NCI-H69 (cell line): ENCODE results near the gene SCAMP2.

ENCODE experiments used
- DNase-seq: peaks from one replicate; lab custom pipeline; 2025; lab: John Stamatoyannopoulos, UW

The SCAMP2 gene

DNA sequence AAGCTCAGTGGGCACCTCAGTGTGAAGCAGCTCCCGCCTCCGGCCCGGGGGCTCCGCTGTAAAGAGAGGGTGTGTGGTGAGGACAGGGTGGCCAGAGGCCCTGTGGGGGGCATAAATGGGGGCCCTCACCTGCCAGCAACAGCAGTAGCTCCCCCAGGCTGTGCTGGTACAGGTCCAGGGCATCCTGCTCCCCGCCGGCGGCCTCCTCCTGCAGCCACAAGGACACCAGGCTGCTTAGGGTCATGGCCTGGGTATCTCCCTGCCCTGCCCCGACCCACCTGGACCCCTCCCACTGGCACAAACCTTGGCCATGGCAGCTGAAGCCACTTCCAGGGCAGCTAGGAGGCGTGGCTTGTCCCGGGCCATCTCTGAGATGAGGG is 35.0 kb downstream of the SCAMP2 start:
- DNase-seq: no peak

- no peak for DNase-seq
Observed at GRCh38 chr15:74837482-74838136, 35.6 kb downstream of the SCAMP2 start.

DNA sequence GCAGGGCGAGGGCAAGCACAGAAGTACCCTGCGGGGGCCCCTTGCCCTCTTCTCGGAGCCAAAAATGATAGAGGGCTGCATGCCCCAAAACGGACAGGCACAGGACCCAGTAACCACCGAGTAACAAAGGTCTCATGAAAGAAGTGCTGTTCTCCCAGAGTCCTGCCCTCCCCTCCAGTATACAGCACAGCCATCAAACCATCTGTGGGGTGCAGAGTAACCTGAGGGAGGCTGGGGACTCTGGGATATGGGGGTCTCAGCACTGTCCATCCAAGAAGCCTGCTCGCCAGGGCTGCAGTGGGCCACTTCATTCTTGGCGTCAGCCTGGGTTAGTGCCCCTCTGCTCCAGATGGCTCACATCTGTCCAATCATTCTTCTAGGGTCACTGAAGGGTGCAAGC is 36.3 kb downstream of the SCAMP2 start:
- DNase-seq: no peak

GRCh38 chr15:74835312-74835823 is 37.8 kb downstream of the SCAMP2 start:
- DNase-seq: peak; percentile 57

- DNase-seq: peak; percentile 24
Observed at GRCh38 chr15:74833376-74834107, 39.6 kb downstream of the SCAMP2 start.

DNA sequence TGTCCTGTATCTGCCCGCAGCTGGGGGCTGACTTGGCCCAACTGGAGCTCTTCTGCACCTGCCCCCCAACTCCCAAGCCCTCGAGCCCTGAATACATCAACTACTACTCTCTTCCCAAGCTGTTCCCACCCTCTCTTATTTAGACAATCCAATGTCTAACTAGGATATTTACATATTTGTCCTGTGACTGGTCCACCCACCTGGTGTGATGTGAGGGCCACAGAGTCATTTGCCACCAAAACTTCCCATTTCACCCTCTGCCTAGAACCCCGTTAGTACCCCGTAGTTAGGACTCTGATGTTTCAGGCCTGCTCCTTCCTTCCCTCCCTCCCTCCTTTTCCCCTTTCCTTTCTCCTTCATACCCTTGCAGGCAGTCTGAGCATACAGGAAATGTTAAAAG is 40.3 kb downstream of the SCAMP2 start:
- DNase-seq: no peak

- no peak for DNase-seq
Observed at GRCh38 chr15:74831813-74832495, 41.2 kb downstream of the SCAMP2 start.

- DNase-seq: peak; percentile 14
Observed at GRCh38 chr15:74830868-74831267, 42.3 kb downstream of the SCAMP2 start.

- DNase-seq: no peak
Observed at GRCh38 chr15:74829991-74830390, 43.2 kb downstream of the SCAMP2 start.

DNA sequence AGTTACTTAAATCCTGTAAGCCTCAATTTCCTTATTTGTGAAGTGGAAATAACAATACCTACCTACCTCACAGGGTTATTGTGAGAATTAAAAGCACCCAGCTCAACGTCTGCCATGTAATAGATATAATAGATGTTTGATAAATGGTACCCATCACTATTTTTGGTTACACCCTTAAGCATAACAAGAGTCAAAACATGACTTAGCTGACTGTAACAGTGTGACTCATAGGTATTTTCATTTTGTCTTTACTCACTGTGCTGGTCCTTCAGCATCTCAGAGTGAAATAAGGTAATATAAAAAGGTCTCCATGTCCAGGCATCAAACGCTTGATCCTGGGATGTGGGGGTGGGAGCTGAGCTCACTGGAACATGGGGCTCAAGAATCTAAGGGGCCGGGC is 43.7 kb downstream of the SCAMP2 start:
- no peak for DNase-seq

- DNase-seq: peak; percentile 66
Observed at GRCh38 chr15:74828835-74829234, 44.3 kb downstream of the SCAMP2 start.

GRCh38 chr15:74827614-74828013 is 45.6 kb downstream of the SCAMP2 start:
- DNase-seq: no peak

DNA sequence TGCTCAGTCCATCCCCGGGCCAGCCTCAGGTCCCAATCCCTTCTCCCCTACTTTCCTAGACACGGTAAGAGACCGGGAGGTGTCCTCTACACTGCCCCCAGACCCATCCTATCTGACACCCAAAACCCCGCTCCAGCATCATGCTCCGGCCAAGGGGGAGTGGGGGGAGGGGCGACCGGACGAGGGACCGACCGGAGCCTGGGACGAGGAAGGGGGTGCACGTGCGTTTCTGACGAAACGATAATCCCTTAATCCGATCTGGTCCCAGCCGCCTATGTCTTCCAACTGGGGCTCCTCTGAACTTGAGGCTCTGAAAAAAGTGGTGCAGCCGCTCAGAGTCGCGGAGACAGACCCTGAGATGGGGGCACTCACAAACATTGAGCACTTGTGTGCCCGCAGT is 46.2 kb downstream of the SCAMP2 start:
- DNase-seq: no peak

DNA sequence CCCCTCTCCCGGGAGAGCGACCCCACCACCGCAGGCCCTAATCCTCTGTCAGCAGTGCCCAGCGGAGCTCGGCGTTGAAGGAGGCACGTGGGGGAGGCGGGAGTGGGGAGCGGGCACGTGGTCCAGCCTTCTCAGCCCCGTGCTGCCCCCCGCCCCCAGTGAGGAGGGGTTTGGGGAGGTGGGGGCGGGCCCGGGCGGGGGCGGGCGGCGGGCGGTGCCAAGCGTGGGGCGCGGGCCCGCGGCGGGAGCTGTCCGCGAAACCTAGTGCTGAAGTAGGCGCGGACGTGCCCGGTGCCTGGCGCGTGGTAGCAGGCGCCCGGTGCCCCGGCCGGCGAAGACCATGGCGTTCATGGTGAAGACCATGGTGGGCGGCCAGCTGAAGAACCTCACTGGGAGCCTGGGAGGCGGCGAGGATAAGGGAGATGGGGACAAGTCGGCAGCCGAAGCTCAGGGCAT is 46.8 kb downstream of the SCAMP2 start, which contains the start of gene CPLX3:
Gene CPLX3, plus strand, starts transcription at position 264 of the 456 bp plus-strand sequence. Its CDS starts 77 bp downstream, at position 341.
- DNase-seq: peak; percentile 14

- no peak for DNase-seq
Observed at GRCh38 chr15:74825866-74826265, 47.3 kb downstream of the SCAMP2 start.

DNA sequence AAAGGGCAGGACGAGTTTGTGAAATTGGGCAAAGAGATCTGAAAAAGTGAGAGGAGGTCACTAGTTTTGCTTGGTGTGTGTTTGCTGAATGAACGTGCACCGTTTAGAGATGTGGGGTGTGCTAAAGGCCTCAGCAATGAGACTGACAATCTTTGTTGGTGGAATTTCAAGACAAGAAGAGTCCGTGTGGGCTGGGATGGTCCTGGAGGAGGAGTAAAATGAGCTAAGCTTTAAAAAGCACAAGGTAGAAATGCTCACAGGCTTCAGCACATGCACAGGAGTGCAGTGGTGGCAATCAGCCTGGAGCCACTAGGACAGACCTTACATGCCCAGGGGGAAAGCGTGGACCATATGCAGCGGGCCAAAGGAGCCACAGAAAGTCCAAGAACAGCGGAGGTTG is 48.2 kb downstream of the SCAMP2 start:
- DNase-seq: no peak

DNA sequence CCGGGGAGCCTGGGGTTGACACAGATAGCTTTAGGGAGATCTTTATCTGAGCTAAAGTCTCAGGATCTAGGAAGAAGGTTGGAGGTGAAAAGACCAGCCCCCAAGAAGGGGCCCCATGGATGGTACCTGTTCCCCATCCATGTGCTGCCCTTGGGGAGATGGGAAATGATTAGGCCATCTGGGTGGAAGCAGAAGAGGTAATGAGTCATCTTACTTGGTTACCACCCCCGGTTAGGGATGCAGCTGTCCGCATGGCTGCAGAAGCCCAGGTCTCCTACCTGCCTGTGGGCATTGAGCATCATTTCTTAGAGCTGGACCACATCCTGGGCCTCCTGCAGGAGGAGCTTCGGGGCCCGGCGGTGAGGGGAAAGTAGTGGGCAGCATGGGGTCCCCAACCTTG is 49.8 kb downstream of the SCAMP2 start:
- peak; percentile 53 for DNase-seq

DNA sequence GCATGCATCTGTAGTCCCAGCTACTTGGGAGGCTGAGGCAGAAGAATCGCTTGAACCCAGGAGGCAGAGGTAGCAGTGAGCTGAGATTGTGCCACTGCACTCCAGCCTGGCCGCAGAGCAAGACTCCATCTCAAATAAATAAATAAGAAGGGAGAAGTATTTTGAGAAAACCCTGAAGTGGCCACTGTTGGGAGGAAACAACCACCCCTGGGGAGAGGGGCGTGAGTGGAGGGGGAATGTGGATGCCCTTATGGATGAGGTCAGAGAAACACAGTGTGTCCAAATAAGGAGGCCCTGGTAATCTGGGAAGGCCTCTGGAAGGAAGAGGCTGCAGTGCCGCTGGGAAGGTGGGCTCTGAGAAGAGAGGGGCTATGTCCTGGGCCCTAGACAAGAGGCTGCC is 50.9 kb downstream of the SCAMP2 start:
- DNase-seq: no peak

GRCh38 chr15:74821790-74822158 is 51.4 kb downstream of the SCAMP2 start:
- no peak for DNase-seq

GRCh38 chr15:74821091-74821789 is 51.9 kb downstream of the SCAMP2 start:
- peak; percentile 86 for DNase-seq

DNA sequence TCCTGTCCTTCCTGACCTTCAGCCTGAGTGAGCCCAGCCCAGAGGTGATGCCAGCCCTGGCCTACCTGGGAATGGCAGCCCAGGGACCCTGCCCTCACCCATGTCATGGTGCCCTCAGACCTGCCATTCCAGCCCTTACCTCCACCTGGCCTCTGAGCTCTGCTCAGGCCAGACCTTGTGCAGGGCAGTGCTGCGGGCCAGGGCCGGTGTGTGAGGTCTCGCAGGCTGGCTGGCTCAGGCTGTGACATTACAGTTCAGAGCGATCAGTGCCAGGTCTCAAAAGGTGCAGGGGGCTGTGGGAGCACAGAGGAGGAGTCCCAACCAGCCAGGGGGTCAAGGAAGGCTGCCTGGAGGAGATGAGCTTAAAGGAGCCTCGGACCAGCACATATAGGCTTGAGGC is 53.1 kb downstream of the SCAMP2 start:
- DNase-seq: no peak

DNA sequence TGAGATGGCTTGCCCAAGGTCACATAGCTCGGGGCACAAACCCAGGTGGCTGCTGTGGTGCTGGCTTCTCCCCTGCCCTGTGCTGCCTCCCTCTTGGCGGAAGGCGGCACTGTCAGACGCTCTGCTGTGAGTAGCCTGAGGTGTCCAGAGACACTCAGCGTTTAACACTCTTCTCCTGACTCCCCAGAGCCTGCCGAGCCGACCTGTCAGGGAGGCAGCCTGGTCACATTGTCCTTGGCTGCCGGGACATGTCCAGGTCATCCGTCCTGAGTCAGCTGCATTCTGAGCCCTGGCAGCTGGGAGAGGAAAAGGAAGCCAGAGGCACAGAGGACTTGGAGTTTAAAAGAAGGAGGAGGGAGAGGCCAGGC is 55.8 kb downstream of the SCAMP2 start:
- peak; percentile 78 for DNase-seq
